Smooth muscle cell (in vitro differentiated cells): Measurements from ENCODE around the gene ERBB4. TPM values are rescaled to one million over a fixed set of nuclear protein-coding genes. Genes with fewer than 3 reads are reported as not detected.

Source experiments
- DNase-seq: peaks from one replicate; lab custom pipeline; 2025; ENCODE audit not compliant: unreplicated experiment; lab: John Stamatoyannopoulos, UW
- H2AFZ ChIP-seq: fragments of 200-600 bp; sonication (generic); 2 replicates; pipeline ENCODE4 v1.6.0; 2016; ENCODE audit warnings: antibody characterized with exemption, low read depth, mild to moderate bottlenecking
- H3F3A ChIP-seq: fragments of 200-600 bp; sonication (generic); 2 replicates; pipeline ENCODE4 v1.6.0; 2017; ENCODE audit warnings: antibody characterized with exemption, low read depth
- H3K27ac ChIP-seq: fragments of 200-600 bp; sonication (generic); 2 replicates; pipeline ENCODE4 v1.5.1; 2016; ENCODE audit warnings: low read depth, mild to moderate bottlenecking
- H3K27me3 ChIP-seq: fragments of 200-600 bp; sonication (generic); 2 replicates; pipeline ENCODE4 v1.6.1; 2016; ENCODE audit warnings: low read depth, mild to moderate bottlenecking
- H3K36me3 ChIP-seq: fragments of 200-600 bp; sonication (generic); 2 replicates; pipeline ENCODE4 v1.5.1; 2016; ENCODE audit warnings: low read depth
- H3K4me1 ChIP-seq: fragments of 200-600 bp; sonication (generic); 2 replicates; pipeline ENCODE4 v1.5.1; 2016; ENCODE audit warnings: low read depth
- H3K4me2 ChIP-seq: fragments of 200-600 bp; sonication (generic); 2 replicates; pipeline ENCODE4 v1.6.0; 2016; ENCODE audit warnings: mild to moderate bottlenecking
- H3K4me3 ChIP-seq: fragments of 200-600 bp; sonication (generic); 2 replicates; pipeline ENCODE4 v1.5.1; 2016; ENCODE audit warnings: mild to moderate bottlenecking
- H3K79me2 ChIP-seq: fragments of 200-600 bp; sonication (generic); 2 replicates; pipeline ENCODE4 v1.6.0; 2016; ENCODE audit warnings: low read depth, mild to moderate bottlenecking
- H3K9ac ChIP-seq: fragments of 200-600 bp; sonication (generic); 2 replicates; pipeline ENCODE4 v1.6.0; 2016; ENCODE audit warnings: low read depth
- H3K9me3 ChIP-seq: fragments of 200-600 bp; sonication (generic); replicated peaks from 2 replicates; pipeline ENCODE4 v1.5.1; 2016; ENCODE audit warnings: low read depth
- H4K20me1 ChIP-seq: fragments of 200-600 bp; sonication (generic); 2 replicates; pipeline ENCODE4 v1.6.0; 2016; ENCODE audit warnings: low read depth
- WGBS: methylation state at CpG from one replicate; pipeline ENCODE4 v1.1.7; 2016; ENCODE audit warnings: low lambda C conversion rate; 5-methylcytosine and 5-hydroxymethylcytosine counted together
- polyA plus RNA-seq: library from polyadenylated mRNA; unstranded; fragments of >200 nt; fragmentation: Nextera tagmentation; extraction: Ambion mirVana; gene quantifications from 2 replicates; pipeline ENCODE4 v1.2.1, GENCODE V29; 2016
- total RNA-seq: library from RNA; depleted of rRNA; stranded (reverse); fragments of >200 nt; gene quantifications from 2 replicates; pipeline ENCODE4 v1.2.3, GENCODE V29; 2014
- TF ChIP-seq, protein P1 (sequence below): fragments of 200-600 bp; sonication (generic); IDR thresholded peaks from 2 replicates; pipeline ENCODE4 v1.5.1; 2017; ENCODE audit warnings: borderline replicate concordance, mild to moderate bottlenecking, antibody characterized with exemption; ENCODE audit not compliant: insufficient read depth, poor library complexity, severe bottlenecking

ERBB4 gene
- total and polyA plus RNA-seq, 2 experiments from 2014 or later: 0.67 TPM; not detected in 1

GRCh38 chr2:212032032-212032431, 506.6 kb downstream of the ERBB4 start:
- DNase-seq: no peak

GRCh38 chr2:212030709-212031108, 507.9 kb downstream of the ERBB4 start:
- Histone ChIP-seq H3K36me3 (no peaks in the 10 kb centered on the region), H3K9me3 (no peaks in the 10 kb centered on the region), H3K27me3 (no peaks in the 10 kb centered on the region), H4K20me1 (no peaks in the 10 kb centered on the region), H3K79me2 (no peaks in the 10 kb centered on the region), H2AFZ (no peak overlapping the region), H3K4me3 (no peak overlapping the region), H3K4me1 (peaks cover 25% of the 10 kb centered on the region), H3F3A (no peaks in the 10 kb centered on the region), H3K4me2 (no peak overlapping the region), H3K9ac (no peak overlapping the region), H3K27ac (no peak overlapping the region)
- TF ChIP-seq, protein P1, sequence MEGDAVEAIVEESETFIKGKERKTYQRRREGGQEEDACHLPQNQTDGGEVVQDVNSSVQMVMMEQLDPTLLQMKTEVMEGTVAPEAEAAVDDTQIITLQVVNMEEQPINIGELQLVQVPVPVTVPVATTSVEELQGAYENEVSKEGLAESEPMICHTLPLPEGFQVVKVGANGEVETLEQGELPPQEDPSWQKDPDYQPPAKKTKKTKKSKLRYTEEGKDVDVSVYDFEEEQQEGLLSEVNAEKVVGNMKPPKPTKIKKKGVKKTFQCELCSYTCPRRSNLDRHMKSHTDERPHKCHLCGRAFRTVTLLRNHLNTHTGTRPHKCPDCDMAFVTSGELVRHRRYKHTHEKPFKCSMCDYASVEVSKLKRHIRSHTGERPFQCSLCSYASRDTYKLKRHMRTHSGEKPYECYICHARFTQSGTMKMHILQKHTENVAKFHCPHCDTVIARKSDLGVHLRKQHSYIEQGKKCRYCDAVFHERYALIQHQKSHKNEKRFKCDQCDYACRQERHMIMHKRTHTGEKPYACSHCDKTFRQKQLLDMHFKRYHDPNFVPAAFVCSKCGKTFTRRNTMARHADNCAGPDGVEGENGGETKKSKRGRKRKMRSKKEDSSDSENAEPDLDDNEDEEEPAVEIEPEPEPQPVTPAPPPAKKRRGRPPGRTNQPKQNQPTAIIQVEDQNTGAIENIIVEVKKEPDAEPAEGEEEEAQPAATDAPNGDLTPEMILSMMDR: no peak
- 47% methylated on average over 4 of the region's 4 CpGs for WGBS
- no peak for DNase-seq

More at GRCh38 chr2:212032032-212032431, 506.6 kb downstream of the ERBB4 start:
- TF ChIP-seq, protein P1: no peak
- Histone ChIP-seq H3K4me1 (peaks cover 25% of the 10 kb centered on the region), H3K9me3 (no peaks in the 10 kb centered on the region), H3K27me3 (no peaks in the 10 kb centered on the region), H3F3A (no peaks in the 10 kb centered on the region), H3K36me3 (no peaks in the 10 kb centered on the region), H3K79me2 (no peaks in the 10 kb centered on the region), H4K20me1 (no peaks in the 10 kb centered on the region), H3K4me3 (no peak overlapping the region), H3K27ac (peak overlapping the region; percentile 95), H3K4me2 (peak overlapping the region; percentile 80), H3K9ac (peak overlapping the region; percentile 73), H2AFZ (no peak overlapping the region)
- 5% methylated on average over 1 of the region's 1 CpG for WGBS

- H3K27ac ChIP-seq: no peak overlapping the region
- H3K9ac ChIP-seq: no peak overlapping the region
- WGBS: 55% methylated on average over 5 of the region's 5 CpGs
- no peak overlapping the region for H2AFZ ChIP-seq
- no peaks in the 10 kb centered on the region for H3K9me3 ChIP-seq
- no peaks in the 10 kb centered on the region for H3K79me2 ChIP-seq
- DNase-seq: no peak
- H4K20me1 ChIP-seq: no peaks in the 10 kb centered on the region
- H3K36me3 ChIP-seq: no peaks in the 10 kb centered on the region
- peaks cover 25% of the 10 kb centered on the region for H3K4me1 ChIP-seq
- no peak overlapping the region for H3K4me3 ChIP-seq
- H3F3A ChIP-seq: no peaks in the 10 kb centered on the region
- no peak overlapping the region for H3K4me2 ChIP-seq
- TF ChIP-seq, protein P1: no peak
- H3K27me3 ChIP-seq: no peaks in the 10 kb centered on the region
These were observed 509.7 kb downstream of the ERBB4 start for GRCh38 chr2:212028798-212029394.
